Right atrium auricular region (tissue), 2 donors: Measurements from ENCODE around the gene ZNF358. TPM values are rescaled to one million over a fixed set of nuclear protein-coding genes. Genes with fewer than 3 reads are reported as not detected.

ENCODE experiments used
- DNase-seq: peaks from one replicate; pipeline ENCODE4 v3.0.0-alpha.2; 2019; ENCODE audit warnings: low spot score
- H3K27ac ChIP-seq, 2 donors: fragments of 200-600 bp; sonication (generic); 1 replicate in 1 of 2; 2 replicates in 1 of 2; pipeline ENCODE4 v1.5.1; 2016 to 2019
- H3K27me3 ChIP-seq, 2 donors: fragments of 200-600 bp; sonication (generic); one replicate each; pipeline versions ENCODE4 v1.5.1 to v1.6.0; 2017 to 2019
- H3K36me3 ChIP-seq: fragments of 200-600 bp; sonication (generic); one replicate; pipeline ENCODE4 v1.5.1; 2016
- H3K4me1 ChIP-seq, 2 donors: fragments of 200-600 bp; sonication (generic); one replicate each; pipeline versions ENCODE4 v1.5.1 to v1.6.0; 2017 to 2019
- H3K4me3 ChIP-seq, 2 donors: fragments of 200-600 bp; sonication (generic); 1 replicate in 1 of 2; 2 replicates in 1 of 2; pipeline ENCODE4 v1.5.1; 2017 to 2019; ENCODE audit warnings: mild to moderate bottlenecking in 1 of 2, moderate library complexity in 1 of 2
- H3K9me3 ChIP-seq, 2 donors: fragments of 200-600 bp; sonication (generic); one replicate each; pipeline ENCODE4 v1.5.1; 2019
- total RNA-seq, 2 donors: library from RNA; depleted of rRNA; stranded (reverse); fragments of >200 nt; gene quantifications; one replicate each; pipeline ENCODE4 v1.1.0, GENCODE V29; 2016
- TF ChIP-seq, protein P1 (sequence below), 2 donors: fragments of 200-600 bp; sonication (generic); IDR thresholded peaks; one replicate each; pipeline ENCODE4 v1.5.1; 2019; ENCODE audit warnings: antibody characterized with exemption in 2 of 2

Gene ZNF358
- total RNA-seq, 2 donors from 2014 or later: 109 to 119 TPM

DNA sequence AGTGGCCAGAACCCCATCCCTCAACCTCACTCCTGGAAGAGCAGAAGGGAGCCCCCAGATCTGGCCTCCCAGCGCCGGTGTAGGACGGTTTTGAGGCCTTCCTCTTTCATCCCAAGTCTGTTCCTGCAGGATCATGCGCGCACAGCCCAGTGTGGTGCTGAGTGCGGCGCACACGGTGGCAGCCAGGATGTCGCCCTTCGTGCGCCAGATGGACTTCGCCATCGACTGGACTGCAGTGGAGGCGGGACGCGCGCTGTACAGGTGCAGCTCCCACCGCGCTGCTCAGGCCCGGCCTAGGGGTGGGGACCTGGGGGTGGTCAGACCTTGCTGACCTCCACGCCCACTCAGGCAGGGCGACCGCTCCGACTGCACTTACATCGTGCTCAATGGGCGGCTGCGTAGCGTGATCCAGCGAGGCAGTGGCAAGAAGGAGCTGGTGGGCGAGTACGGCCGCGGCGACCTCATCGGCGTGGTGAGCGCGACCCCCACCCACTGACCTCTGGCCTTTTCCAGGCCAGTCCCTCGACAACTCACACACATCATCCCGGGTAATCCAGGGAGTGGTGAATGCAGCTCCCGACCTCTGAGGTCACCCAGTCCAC, 34.4 kb downstream of the ZNF358 start:
- Histone ChIP-seq H3K27me3 (no peaks in the 10 kb centered on the region), H3K9me3 (no peaks in the 10 kb centered on the region), H3K36me3 (peaks cover 30% of the 10 kb centered on the region), H3K4me3 (no peak overlapping the region), H3K27ac (no peak overlapping the region), H3K4me1 (peaks cover 0 to 4% of the 10 kb centered on the region in 2 donors)
- DNase-seq: no peak
- TF ChIP-seq, protein P1, sequence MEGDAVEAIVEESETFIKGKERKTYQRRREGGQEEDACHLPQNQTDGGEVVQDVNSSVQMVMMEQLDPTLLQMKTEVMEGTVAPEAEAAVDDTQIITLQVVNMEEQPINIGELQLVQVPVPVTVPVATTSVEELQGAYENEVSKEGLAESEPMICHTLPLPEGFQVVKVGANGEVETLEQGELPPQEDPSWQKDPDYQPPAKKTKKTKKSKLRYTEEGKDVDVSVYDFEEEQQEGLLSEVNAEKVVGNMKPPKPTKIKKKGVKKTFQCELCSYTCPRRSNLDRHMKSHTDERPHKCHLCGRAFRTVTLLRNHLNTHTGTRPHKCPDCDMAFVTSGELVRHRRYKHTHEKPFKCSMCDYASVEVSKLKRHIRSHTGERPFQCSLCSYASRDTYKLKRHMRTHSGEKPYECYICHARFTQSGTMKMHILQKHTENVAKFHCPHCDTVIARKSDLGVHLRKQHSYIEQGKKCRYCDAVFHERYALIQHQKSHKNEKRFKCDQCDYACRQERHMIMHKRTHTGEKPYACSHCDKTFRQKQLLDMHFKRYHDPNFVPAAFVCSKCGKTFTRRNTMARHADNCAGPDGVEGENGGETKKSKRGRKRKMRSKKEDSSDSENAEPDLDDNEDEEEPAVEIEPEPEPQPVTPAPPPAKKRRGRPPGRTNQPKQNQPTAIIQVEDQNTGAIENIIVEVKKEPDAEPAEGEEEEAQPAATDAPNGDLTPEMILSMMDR (IDR thresholded peaks at IDR 0.05): no peak

DNA sequence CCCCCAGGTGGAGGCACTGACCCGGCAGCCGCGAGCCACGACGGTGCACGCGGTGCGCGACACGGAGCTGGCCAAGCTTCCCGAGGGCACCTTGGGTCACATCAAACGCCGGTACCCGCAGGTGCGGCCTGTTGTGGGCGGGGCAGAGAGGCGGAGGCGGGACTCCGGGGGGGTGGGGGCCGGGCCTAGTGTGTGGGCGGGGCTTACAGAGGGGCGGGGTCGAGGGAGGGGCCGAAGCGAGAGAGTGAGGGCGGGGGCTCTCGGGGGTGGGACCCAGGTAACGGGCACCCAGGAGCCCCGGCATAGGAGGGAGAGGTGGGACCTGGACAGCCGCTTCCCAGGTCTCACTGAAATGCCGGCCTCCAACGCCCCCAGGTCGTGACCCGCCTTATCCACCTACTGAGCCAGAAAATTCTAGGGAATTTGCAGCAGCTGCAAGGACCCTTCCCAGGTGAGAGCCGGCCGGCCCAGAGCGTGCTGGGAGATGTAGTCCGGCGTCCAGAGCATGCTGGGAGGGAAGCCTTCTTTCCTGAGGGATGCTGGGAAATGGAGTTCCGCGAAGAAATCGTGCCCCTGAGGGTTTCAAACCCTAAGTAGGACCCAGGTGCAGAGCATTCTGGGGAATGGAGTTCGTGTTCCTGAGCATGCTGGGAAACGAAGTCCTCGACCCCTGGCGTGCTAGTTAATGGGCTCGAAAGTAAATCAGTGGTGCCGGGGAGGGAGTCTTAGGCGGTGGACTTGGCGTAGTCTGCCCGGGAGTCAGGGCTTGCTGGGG, 35.3 kb downstream of the ZNF358 start:
- H3K27ac ChIP-seq: peak overlapping the region in 1 of 2 donors; percentile 2
- no peak for DNase-seq
- peak overlapping the region; percentile 27 to 38 for H3K4me3 ChIP-seq
- H3K9me3 ChIP-seq: no peaks in the 10 kb centered on the region
- H3K4me1 ChIP-seq: peaks cover 0 to 4% of the 10 kb centered on the region in 2 donors
- peaks cover 36% of the 10 kb centered on the region for H3K36me3 ChIP-seq
- TF ChIP-seq, protein P1 (IDR thresholded peaks at IDR 0.05): no peak
- H3K27me3 ChIP-seq: no peaks in the 10 kb centered on the region

DNA sequence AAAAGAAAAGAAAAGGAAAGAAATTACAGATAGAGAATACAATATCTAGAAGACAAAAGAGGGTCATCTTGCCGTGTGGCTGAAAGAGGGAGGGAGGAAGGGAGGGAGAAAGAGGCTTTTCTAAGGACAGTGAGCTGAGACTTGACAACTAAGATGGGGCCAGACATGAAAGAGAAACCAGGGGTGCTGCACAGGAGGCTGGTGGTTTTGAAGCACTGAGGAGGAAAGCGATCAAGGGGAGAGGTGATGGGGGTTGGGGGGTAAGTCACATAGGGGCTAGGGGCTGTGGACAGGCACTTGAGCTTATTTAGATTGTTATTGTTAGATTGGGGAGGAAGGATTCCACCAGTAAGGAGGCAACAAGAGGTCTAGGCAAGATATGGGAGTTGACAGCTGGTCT, 36.9 kb downstream of the ZNF358 start:
- H3K4me1 ChIP-seq: peaks cover 0 to 4% of the 10 kb centered on the region in 2 donors
- TF ChIP-seq, protein P1 (IDR thresholded peaks at IDR 0.05): no peak
- no peak for DNase-seq
- no peaks in the 10 kb centered on the region for H3K27me3 ChIP-seq
- H3K27ac ChIP-seq: no peak overlapping the region
- no peak overlapping the region for H3K4me3 ChIP-seq
- no peaks in the 10 kb centered on the region for H3K9me3 ChIP-seq
- peaks cover 51% of the 10 kb centered on the region for H3K36me3 ChIP-seq

DNA sequence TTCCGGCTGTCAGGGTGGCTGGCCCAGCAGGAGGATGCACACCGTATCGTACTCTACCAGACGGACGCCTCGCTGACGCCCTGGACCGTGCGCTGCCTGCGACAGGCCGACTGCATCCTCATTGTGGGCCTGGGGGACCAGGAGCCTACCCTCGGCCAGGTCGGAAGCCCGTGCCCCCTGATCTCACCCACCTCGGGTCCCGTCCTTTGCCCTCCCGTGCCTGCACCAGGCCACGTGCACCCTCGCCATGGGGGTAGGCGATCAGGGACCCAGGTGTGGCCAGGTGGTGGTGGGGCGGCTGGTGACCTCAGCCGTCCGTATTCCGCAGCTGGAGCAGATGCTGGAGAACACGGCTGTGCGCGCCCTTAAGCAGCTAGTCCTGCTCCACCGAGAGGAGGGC, 38.7 kb downstream of the ZNF358 start:
- Histone ChIP-seq H3K36me3 (peaks cover 66% of the 10 kb centered on the region), H3K27ac (no peak overlapping the region), H3K27me3 (no peaks in the 10 kb centered on the region), H3K4me1 (peaks cover 0 to 4% of the 10 kb centered on the region in 2 donors), H3K9me3 (no peaks in the 10 kb centered on the region), H3K4me3 (no peak overlapping the region)
- TF ChIP-seq, protein P1 (IDR thresholded peaks at IDR 0.05): no peak
- no peak for DNase-seq

DNA sequence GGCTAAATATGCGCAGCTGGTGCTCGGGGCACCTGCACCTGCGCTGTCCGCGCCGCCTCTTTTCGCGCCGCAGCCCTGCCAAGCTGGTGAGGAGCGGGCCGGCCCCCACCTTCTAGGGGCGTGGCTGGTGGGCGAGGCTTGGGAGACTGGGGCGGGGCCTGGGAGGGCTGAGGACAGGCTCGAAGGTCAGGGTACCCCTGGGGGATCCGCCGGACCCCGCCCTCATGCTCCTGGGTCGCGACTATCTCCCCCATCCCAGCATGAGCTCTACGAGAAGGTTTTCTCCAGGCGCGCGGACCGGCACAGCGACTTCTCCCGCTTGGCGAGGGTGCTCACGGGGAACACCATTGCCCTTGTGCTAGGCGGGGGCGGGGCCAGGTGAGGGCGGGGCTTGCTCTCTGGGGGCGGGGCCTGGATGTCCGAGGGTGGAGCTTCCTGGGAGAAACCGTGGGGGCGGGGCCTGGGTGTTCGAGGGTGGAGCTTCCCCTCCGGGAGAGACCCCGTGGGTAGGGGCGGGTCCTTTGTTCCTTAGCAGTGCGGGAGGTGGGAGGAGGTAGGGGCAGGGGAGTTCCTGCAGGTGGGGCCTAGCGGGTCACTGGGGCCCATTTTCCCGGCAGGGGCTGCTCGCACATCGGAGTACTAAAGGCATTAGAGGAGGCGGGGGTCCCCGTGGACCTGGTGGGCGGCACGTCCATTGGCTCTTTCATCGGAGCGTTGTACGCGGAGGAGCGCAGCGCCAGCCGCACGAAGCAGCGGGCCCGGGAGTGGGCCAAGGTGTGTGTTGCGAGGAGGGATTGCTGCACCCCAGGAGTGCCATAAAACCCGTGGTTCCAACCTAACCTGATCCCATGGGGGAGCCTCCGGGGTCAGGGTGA, 39.3 kb downstream of the ZNF358 start:
- TF ChIP-seq, protein P1 (IDR thresholded peaks at IDR 0.05): no peak
- H3K27ac ChIP-seq: no peak overlapping the region
- H3K4me3 ChIP-seq: no peak overlapping the region
- H3K9me3 ChIP-seq: no peaks in the 10 kb centered on the region
- DNase-seq: no peak
- no peaks in the 10 kb centered on the region for H3K27me3 ChIP-seq
- H3K4me1 ChIP-seq: peaks cover 0 to 4% of the 10 kb centered on the region in 2 donors
- H3K36me3 ChIP-seq: peaks cover 66% of the 10 kb centered on the region
